Spinal cord (tissue), 10 donors: ENCODE measurements around the gene PRDX5. TPM values are rescaled to one million over a fixed set of nuclear protein-coding genes. Genes with fewer than 3 reads are reported as not detected.

ENCODE experiments used
- DNase-seq, 6 donors: peaks; one replicate each; pipeline versions ENCODE4 v3.0.0 to v3.0.0-alpha.2; 2013 to 2015; ENCODE audit warnings: low spot score in 6 of 6, low read depth in 4 of 6
- H3K27ac ChIP-seq: one replicate; pipeline ENCODE4 v1.5.1; 2013; ENCODE audit warnings: low read depth, low read length, control low read depth
- H3K27me3 ChIP-seq: one replicate; pipeline ENCODE4 v1.6.1; 2013; ENCODE audit warnings: low read length; ENCODE audit not compliant: control insufficient read depth, insufficient read depth
- H3K36me3 ChIP-seq: one replicate; pipeline ENCODE4 v1.6.1; 2013; ENCODE audit warnings: low read length; ENCODE audit not compliant: control insufficient read depth, insufficient read depth
- H3K4me1 ChIP-seq: one replicate; pipeline ENCODE4 v1.6.1; 2013; ENCODE audit warnings: low read length; ENCODE audit not compliant: control insufficient read depth, insufficient read depth
- H3K4me3 ChIP-seq: one replicate; pipeline ENCODE4 v1.5.1; 2013; ENCODE audit warnings: low read depth, low read length, control low read depth
- H3K9me3 ChIP-seq: one replicate; pipeline ENCODE4 v1.6.1; 2013; ENCODE audit warnings: low read length; ENCODE audit not compliant: control insufficient read depth, insufficient read depth
- WGBS: methylation state at CpG from one replicate; pipeline ENCODE4 v1.1.5; 2013; ENCODE audit warnings: missing lambda C conversion rate; ENCODE audit not compliant: insufficient coverage; 5-methylcytosine and 5-hydroxymethylcytosine counted together
- polyA plus RNA-seq, 2 donors: library from polyadenylated mRNA; unstranded; fragments of 120-200 nt; gene quantifications; one replicate each; pipeline ENCODE4 v1.2.1, GENCODE V29; 2013; ENCODE audit not compliant: insufficient read length in 2 of 2
- small RNA-seq: library from RNA; depleted of rRNA; stranded (forward); fragments of <200 nt; gene quantifications from one replicate; pipeline ENCODE3, GENCODE V24; 2014; ENCODE audit warnings: low replicate concordance
- total RNA-seq, 2 donors: library from RNA; depleted of rRNA in 1 of 2; stranded (reverse); fragments of 120-200 nt in 1 of 2; fragments of >200 nt in 1 of 2; gene quantifications; one replicate each; pipeline versions ENCODE4 v1.2.3 to v1.2.4, GENCODE V29; 2013 to 2014
- donor health status: healthy.

The PRDX5 gene
- total and polyA plus RNA-seq, 4 donors: 115 to 369 (median 334) TPM

GRCh38 chr11:64368673-64369074 lies 50.8 kb downstream of the PRDX5 start:
- no peak for DNase-seq
- no peak overlapping the region for H3K27ac ChIP-seq
- H3K4me3 ChIP-seq: no peak overlapping the region
- peaks cover 70% of the 10 kb centered on the region for H3K36me3 ChIP-seq
- peaks cover 6% of the 10 kb centered on the region for H3K27me3 ChIP-seq
- H3K9me3 ChIP-seq: no peaks in the 10 kb centered on the region
- 49% methylated on average over 28 of the region's 28 CpGs for WGBS
- H3K4me1 ChIP-seq: peaks cover 2% of the 10 kb centered on the region

- WGBS: 46% methylated on average over 75 of the region's 82 CpGs
- Histone ChIP-seq H3K27ac (no peak overlapping the region), H3K27me3 (peaks cover 6% of the 10 kb centered on the region), H3K36me3 (peaks cover 69% of the 10 kb centered on the region), H3K9me3 (no peaks in the 10 kb centered on the region), H3K4me3 (no peak overlapping the region), H3K4me1 (peaks cover 2% of the 10 kb centered on the region)
- peak in 1 of 6 donors; percentile 58 for DNase-seq
Measured at GRCh38 chr11:64369440-64370421, 51.8 kb downstream of the PRDX5 start.

GRCh38 chr11:64371201-64371600 lies 53.3 kb downstream of the PRDX5 start:
- Histone ChIP-seq H3K4me3 (no peak overlapping the region), H3K4me1 (peaks cover 2% of the 10 kb centered on the region), H3K27ac (no peak overlapping the region), H3K9me3 (no peaks in the 10 kb centered on the region), H3K27me3 (peaks cover 6% of the 10 kb centered on the region), H3K36me3 (peaks cover 54% of the 10 kb centered on the region)
- no peak for DNase-seq
- 79% methylated on average over 10 of the region's 22 CpGs for WGBS

Small RNA genes within 50 kb of the gene (small RNA-seq; reads per million reads assigned to genes)
- 0.12 reads per million for gene MIR1237
- 0.06 reads per million for gene MIR7155
- not detected for gene RF00019

Other genes with a start within 250 kb of the PRDX5 start
- gene MACROD1, start 152.0 kb upstream of the PRDX5 start, total RNA-seq: 10 to 100 TPM; 10.6 to 18.9 TPM
- 10 to 100 TPM; 28.8 to 31.6 TPM for gene MACROD1, start 152.0 kb upstream of the PRDX5 start, polyA plus RNA-seq
- gene STIP1, start 131.9 kb upstream of the PRDX5 start, total RNA-seq: 100 to 1,000 TPM in 1 of 2 donors, 10 to 100 TPM in 1; 99.0 to 119 TPM
- 100 to 1,000 TPM; 170 to 184 TPM for gene STIP1, start 131.9 kb upstream of the PRDX5 start, polyA plus RNA-seq
- 1 to 10 TPM; 5.1 to 5.7 TPM for gene FERMT3, start 111.4 kb upstream of the PRDX5 start, total RNA-seq
- gene FERMT3, start 111.4 kb upstream of the PRDX5 start, polyA plus RNA-seq: 1 to 10 TPM; 6.0 to 8.2 TPM
- 10 to 100 TPM; 10.0 to 45.6 TPM for gene TRPT1, start 91.9 kb upstream of the PRDX5 start, total RNA-seq
- gene TRPT1, start 91.9 kb upstream of the PRDX5 start, polyA plus RNA-seq: 10 to 100 TPM; 38.8 to 44.6 TPM
- gene NUDT22, start 91.8 kb upstream of the PRDX5 start, total RNA-seq: 10 to 100 TPM; 20.3 to 41.3 TPM
- gene NUDT22, start 91.8 kb upstream of the PRDX5 start, polyA plus RNA-seq: 10 to 100 TPM; 30.6 to 35.1 TPM
- gene DNAJC4, start 87.6 kb upstream of the PRDX5 start, total RNA-seq: 10 to 100 TPM; 14.7 to 18.5 TPM
- 10 to 100 TPM; 71.3 to 77.4 TPM for gene DNAJC4, start 87.6 kb upstream of the PRDX5 start, polyA plus RNA-seq
- gene VEGFB, start 83.5 kb upstream of the PRDX5 start, total RNA-seq: 10 to 100 TPM; 46.8 to 94.2 TPM
- 100 to 1,000 TPM; 252 to 255 TPM for gene VEGFB, start 83.5 kb upstream of the PRDX5 start, polyA plus RNA-seq
- gene FKBP2, start 77.0 kb upstream of the PRDX5 start, total RNA-seq: 10 to 100 TPM; 43.6 to 94.7 TPM
- 100 to 1,000 TPM; 109 to 120 TPM for gene FKBP2, start 77.0 kb upstream of the PRDX5 start, polyA plus RNA-seq
- 100 to 1,000 TPM in 1 of 2 donors, 10 to 100 TPM in 1; 22.5 to 127 TPM for gene PPP1R14B, start 71.2 kb upstream of the PRDX5 start, total RNA-seq
- 100 to 1,000 TPM; 117 to 127 TPM for gene PPP1R14B, start 71.2 kb upstream of the PRDX5 start, polyA plus RNA-seq
- 10 to 100 TPM; 12.7 to 16.9 TPM for gene PLCB3, start 66.6 kb upstream of the PRDX5 start, total RNA-seq
- gene PLCB3, start 66.6 kb upstream of the PRDX5 start, polyA plus RNA-seq: 10 to 100 TPM; 14.0 to 15.0 TPM
- gene BAD, start 33.5 kb upstream of the PRDX5 start, total RNA-seq: 100 to 1,000 TPM in 1 of 2 donors, 10 to 100 TPM in 1; 41.5 to 123 TPM
- 100 to 1,000 TPM in 1 of 2 donors, 10 to 100 TPM in 1; 97.7 to 104 TPM for gene BAD, start 33.5 kb upstream of the PRDX5 start, polyA plus RNA-seq
- 10 to 100 TPM in 1 of 2 donors, 1 to 10 TPM in 1; 7.1 to 21.5 TPM for gene GPR137, start 32.3 kb upstream of the PRDX5 start, total RNA-seq
- 100 to 1,000 TPM in 1 of 2 donors, 10 to 100 TPM in 1; 90.9 to 100 TPM for gene GPR137, start 32.3 kb upstream of the PRDX5 start, polyA plus RNA-seq
- 1 to 10 TPM; 1.0 to 3.2 TPM for gene KCNK4, start 26.8 kb upstream of the PRDX5 start, total RNA-seq
- gene KCNK4, start 26.8 kb upstream of the PRDX5 start, polyA plus RNA-seq: 1 to 10 TPM; 6.5 to 7.8 TPM
- gene CATSPERZ, start 17.8 kb upstream of the PRDX5 start, total RNA-seq: under 1 TPM; 0.50 to 0.69 TPM
- 1 to 10 TPM; 1.4 to 1.6 TPM for gene CATSPERZ, start 17.8 kb upstream of the PRDX5 start, polyA plus RNA-seq
- 10 to 100 TPM in 1 of 2 donors, 1 to 10 TPM in 1; 8.3 to 21.3 TPM for gene ESRRA, start 12.6 kb upstream of the PRDX5 start, total RNA-seq
- gene ESRRA, start 12.6 kb upstream of the PRDX5 start, polyA plus RNA-seq: 10 to 100 TPM; 21.7 to 28.0 TPM
- gene TRMT112, start 562 bp upstream of the PRDX5 start, total RNA-seq: 100 to 1,000 TPM in 1 of 2 donors, 10 to 100 TPM in 1; 84.2 to 343 TPM
- 100 to 1,000 TPM; 133 to 153 TPM for gene TRMT112, start 562 bp upstream of the PRDX5 start, polyA plus RNA-seq
- 1 to 10 TPM; 4.2 to 7.1 TPM for gene CCDC88B, start 22.1 kb downstream of the PRDX5 start, total RNA-seq
- 1 to 10 TPM; 8.3 to 8.4 TPM for gene CCDC88B, start 22.1 kb downstream of the PRDX5 start, polyA plus RNA-seq
- gene RPS6KA4, start 41.0 kb downstream of the PRDX5 start, total RNA-seq: 10 to 100 TPM; 11.3 to 20.4 TPM
- gene RPS6KA4, start 41.0 kb downstream of the PRDX5 start, polyA plus RNA-seq: 10 to 100 TPM; 20.7 to 27.2 TPM
- under 1 TPM in 1 of 2 donors, not detected in 1; 0.11 TPM for gene SLC22A11, start 237.8 kb downstream of the PRDX5 start, total RNA-seq
- under 1 TPM in 1 of 2 donors, not detected in 1; 0.30 TPM for gene SLC22A11, start 237.8 kb downstream of the PRDX5 start, polyA plus RNA-seq